HG02610 (cell line): ENCODE results near the gene POLE.
"Not testable (repeated sequence)": the region's sequence is repeated elsewhere in the genome, so short reads cannot be mapped to it uniquely, and the experiment has no call there.

Experiments used
- ATAC-seq: cut with Tn5 transposase; IDR thresholded peaks from one replicate; pipeline ENCODE4 v1.9.1; 2021; ENCODE audit warnings: mild to moderate bottlenecking, moderate library complexity; ENCODE audit not compliant: unreplicated experiment

The POLE gene

GRCh38 chr12:132600048-132601032 is 86.8 kb downstream of the POLE start:
- no peak for ATAC-seq

- ATAC-seq, result not testable (repeated sequence)
Observed at GRCh38 chr12:132599502-132599901, 87.6 kb downstream of the POLE start.

GRCh38 chr12:132597333-132598316 is 89.5 kb downstream of the POLE start:
- ATAC-seq, result no peak

- no peak for ATAC-seq
Observed at GRCh38 chr12:132596016-132596415, 91.1 kb downstream of the POLE start.

GRCh38 chr12:132595183-132595582 is 92.0 kb downstream of the POLE start:
- ATAC-seq, result no peak

GRCh38 chr12:132593938-132594358 is 93.2 kb downstream of the POLE start:
- ATAC-seq, result no peak

GRCh38 chr12:132593521-132593920 is 93.6 kb downstream of the POLE start:
- no peak for ATAC-seq

- ATAC-seq, result no peak
Observed at GRCh38 chr12:132593071-132593470, 94.1 kb downstream of the POLE start.

GRCh38 chr12:132592282-132592970 is 94.7 kb downstream of the POLE start:
- no peak for ATAC-seq

- no peak for ATAC-seq
Observed at GRCh38 chr12:132591107-132591935, 95.8 kb downstream of the POLE start.

- no peak for ATAC-seq
Observed at GRCh38 chr12:132588821-132589669, 98.1 kb downstream of the POLE start.

GRCh38 chr12:132588319-132588718 is 98.8 kb downstream of the POLE start:
- no peak for ATAC-seq

GRCh38 chr12:132587781-132588180 is 99.4 kb downstream of the POLE start:
- no peak for ATAC-seq

GRCh38 chr12:132586929-132587328 is 100.2 kb downstream of the POLE start:
- ATAC-seq, result no peak

GRCh38 chr12:132585177-132585576 is 102.0 kb downstream of the POLE start:
- no peak for ATAC-seq

- ATAC-seq, result no peak
Observed at GRCh38 chr12:132584429-132584828, 102.7 kb downstream of the POLE start.

GRCh38 chr12:132583736-132584135 is 103.4 kb downstream of the POLE start:
- ATAC-seq, result no peak

- ATAC-seq, result no peak
Observed at GRCh38 chr12:132583411-132583710, 103.8 kb downstream of the POLE start.
